Pancreas (tissue), 10 donors: ENCODE measurements around the gene SCARB1. TPM values are rescaled to one million over a fixed set of nuclear protein-coding genes. Genes with fewer than 3 reads are reported as not detected.

Source experiments
- ATAC-seq, 4 donors: fragments of 200-7000 bp; cut with Tn5 transposase; one replicate each; pipeline versions ENCODE4 v1.8.0 to v1.9.1; 2020; ENCODE audit warnings: mild to moderate bottlenecking in 4 of 4, moderate library complexity in 4 of 4
- DNase-seq, 6 donors: peaks; one replicate each; pipeline ENCODE4 v3.0.0-alpha.2; 2020
- FAIRE-seq: peaks from 2 replicates; lab custom pipeline; 2012; peaks lifted over from hg19 to GRCh38; lab: Jason Lieb, UNC
- H3K27ac ChIP-seq, 4 donors: fragments of 200-600 bp; sonication (generic); 1 replicate in 3 of 4; 2 replicates in 1 of 4; pipeline versions ENCODE4 v1.5.0 to v1.8.0; 2020
- H3K27me3 ChIP-seq, 4 donors: fragments of 200-600 bp; one replicate each; pipeline ENCODE4 v1.8.0; 2021
- H3K36me3 ChIP-seq, 3 donors: fragments of 200-600 bp; sonication (generic) in 1 of 3; one replicate each; pipeline versions ENCODE4 v1.5.0 to v1.8.0; 2020 to 2021
- H3K4me1 ChIP-seq, 3 donors: fragments of 200-600 bp; one replicate each; pipeline ENCODE4 v1.8.0; 2021
- H3K4me3 ChIP-seq, 4 donors: fragments of 200-600 bp; sonication (generic) in 2 of 4; one replicate each; pipeline versions ENCODE4 v1.5.0 to v1.8.0; 2020 to 2021
- H3K9me3 ChIP-seq, 4 donors: fragments of 200-600 bp; one replicate each; pipeline ENCODE4 v1.8.0; 2021
- WGBS, 2 donors: extraction: QIAGEN DNeasy Blood & Tissue Kit; methylation state at CpG; one replicate each; pipeline ENCODE4 v1.1.7; 2013; 5-methylcytosine and 5-hydroxymethylcytosine counted together
- intact Hi-C, 3 donors: fragments of 100-400 bp; cut with DNase I; formaldehyde crosslinking; loops; one replicate each; pipeline versions ENCODE4 v1.11.1 to v1.14.2; 2022
- polyA plus RNA-seq, 2 donors: library from polyadenylated mRNA; stranded (reverse); fragments of 200-250 nt; gene quantifications; one replicate each; pipeline ENCODE4 v1.2.3, GENCODE V29; 2013
- total RNA-seq, 6 donors: library from RNA; stranded (reverse); fragmentation: NEBNext Ultra II Directional in 4 of 6; extraction: Animal tissue kit (Norgen Biotek cat#: 25700) in 4 of 6; gene quantifications; one replicate each; pipeline versions ENCODE4 v1.2.1 to v1.2.4, GENCODE V29; 2021 to 2023
- TF ChIP-seq, protein P1 (sequence below), 4 donors: fragments of 200-600 bp; sonication (generic) in 3 of 4; IDR thresholded peaks; one replicate each; pipeline versions ENCODE4 v1.5.0 to v1.8.0; 2021; ENCODE audit warnings: antibody characterized with exemption in 4 of 4
- donor health status: healthy with polysubstance abuse.
- donor health status: DM: no; HTN: no; CAD: no; lungs with moderate emphysema.
- donor health status: DM: no; HTN: no; CAD: no.
- donor health status: control.
- donor health status: control.
- donor health status: Bipolar disorder and iron deficiency.
- donor health status: DM: yes; HTN: yes; CAD: no.
- donor health status: DM: no; HTN: no; CAD: no.
- donor health status: DM: no; HTN: no; CAD: no.
- donor health status: DM: yes; HTN: yes; CAD: no.

The SCARB1 gene
- total and polyA plus RNA-seq, 8 donors = 4.7 to 14.7 (median 9.6) TPM

DNA sequence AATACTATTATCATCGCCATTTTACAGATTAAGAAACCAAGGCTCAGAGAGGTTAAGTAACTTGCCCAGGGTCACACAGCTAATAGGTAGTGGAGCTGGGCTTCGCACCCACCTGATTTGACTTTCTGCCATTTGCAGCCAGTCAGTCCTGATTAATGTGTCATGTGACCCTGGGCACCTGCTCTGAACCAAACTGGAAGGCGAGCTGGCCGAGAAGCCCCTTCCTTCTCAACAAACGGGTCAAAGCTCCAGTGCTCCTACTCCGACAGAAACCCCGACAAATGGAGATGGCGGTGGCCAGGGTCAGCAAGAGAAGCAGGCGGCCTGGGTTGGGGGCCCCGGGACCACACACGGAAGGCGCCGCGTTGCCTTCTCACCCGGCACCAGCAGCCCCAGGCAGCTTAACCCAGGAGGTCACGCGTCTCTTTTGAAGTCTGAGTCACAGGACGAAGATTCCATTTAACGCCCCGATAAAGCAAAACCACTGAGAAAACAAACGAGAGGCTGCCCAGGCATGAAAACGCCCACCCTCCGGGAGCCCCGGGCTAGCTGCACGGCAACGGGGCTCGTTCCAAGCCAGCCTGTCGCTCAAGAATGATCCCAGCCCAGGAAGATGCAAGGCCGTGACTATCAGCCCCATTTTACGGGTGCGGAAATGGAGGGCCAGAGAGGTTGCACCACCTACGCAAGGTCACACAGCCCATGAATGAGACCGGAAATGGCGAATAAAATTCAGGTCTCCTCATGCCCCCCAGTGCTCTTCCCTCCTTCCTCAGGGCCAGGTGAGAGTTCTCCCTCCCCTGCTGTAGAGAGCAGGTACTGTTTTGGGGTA, 124.8 kb downstream of the SCARB1 start:
- WGBS, 2 donors = 65 to 73% methylated on average over 34 of the region's 34 CpGs
- Histone ChIP-seq H3K4me3 (no peak overlapping the region), H3K36me3 (no peaks in the 10 kb centered on the region), H3K4me1 (peaks cover 0 to 4% (median 0%) of the 10 kb centered on the region in 3 donors), H3K27ac (no peak overlapping the region), H3K9me3 (no peaks in the 10 kb centered on the region), H3K27me3 (no peaks in the 10 kb centered on the region)
- FAIRE-seq = no peak
- intact Hi-C loops = no loop called here
- no peak for DNase-seq
- ATAC-seq = no peak
- TF ChIP-seq, protein P1, sequence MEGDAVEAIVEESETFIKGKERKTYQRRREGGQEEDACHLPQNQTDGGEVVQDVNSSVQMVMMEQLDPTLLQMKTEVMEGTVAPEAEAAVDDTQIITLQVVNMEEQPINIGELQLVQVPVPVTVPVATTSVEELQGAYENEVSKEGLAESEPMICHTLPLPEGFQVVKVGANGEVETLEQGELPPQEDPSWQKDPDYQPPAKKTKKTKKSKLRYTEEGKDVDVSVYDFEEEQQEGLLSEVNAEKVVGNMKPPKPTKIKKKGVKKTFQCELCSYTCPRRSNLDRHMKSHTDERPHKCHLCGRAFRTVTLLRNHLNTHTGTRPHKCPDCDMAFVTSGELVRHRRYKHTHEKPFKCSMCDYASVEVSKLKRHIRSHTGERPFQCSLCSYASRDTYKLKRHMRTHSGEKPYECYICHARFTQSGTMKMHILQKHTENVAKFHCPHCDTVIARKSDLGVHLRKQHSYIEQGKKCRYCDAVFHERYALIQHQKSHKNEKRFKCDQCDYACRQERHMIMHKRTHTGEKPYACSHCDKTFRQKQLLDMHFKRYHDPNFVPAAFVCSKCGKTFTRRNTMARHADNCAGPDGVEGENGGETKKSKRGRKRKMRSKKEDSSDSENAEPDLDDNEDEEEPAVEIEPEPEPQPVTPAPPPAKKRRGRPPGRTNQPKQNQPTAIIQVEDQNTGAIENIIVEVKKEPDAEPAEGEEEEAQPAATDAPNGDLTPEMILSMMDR (IDR thresholded peaks at IDR 0.05) = no peak

DNA sequence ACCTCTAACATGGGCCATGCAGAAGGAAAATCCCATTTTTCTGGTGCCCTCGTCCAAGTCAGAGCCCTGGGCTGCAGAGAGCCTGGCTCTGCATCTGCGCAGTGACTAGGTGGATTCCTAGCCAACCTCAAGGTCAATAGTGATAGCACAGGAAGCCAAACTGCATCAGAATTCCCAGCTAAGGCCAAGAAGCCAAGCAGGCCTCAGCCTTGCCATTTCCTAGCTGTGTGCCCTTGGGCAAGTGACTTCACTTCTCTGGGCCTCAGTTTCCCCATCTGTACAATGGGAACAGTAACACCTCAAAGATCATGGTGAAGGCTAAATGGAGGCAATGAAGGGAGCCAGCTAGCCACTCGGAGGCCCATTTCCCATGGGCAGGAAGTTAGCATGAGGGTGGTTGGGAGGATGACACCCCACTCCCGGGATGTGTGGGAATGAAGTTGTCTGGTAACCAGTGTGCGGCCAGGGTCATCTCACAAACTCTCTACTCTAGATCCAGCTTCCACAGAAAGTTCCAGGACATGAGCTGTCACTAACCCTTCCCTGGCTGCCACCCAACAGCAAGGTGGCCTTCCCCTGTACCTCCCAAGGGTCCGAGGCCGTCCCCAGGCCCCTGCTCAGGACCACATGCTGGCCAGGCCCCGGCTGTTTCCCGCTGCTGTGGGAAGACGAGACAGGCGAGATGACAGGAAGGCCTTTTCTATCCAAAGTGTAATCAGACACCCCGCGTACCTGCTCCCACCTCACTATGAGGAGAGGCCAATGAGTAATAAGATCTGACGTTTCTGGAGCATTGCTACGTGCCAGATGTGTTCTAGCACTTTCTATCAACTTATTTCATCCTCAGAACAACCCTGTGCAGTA, 125.7 kb downstream of the SCARB1 start:
- 64 to 69% methylated on average over 15 of the region's 15 CpGs for WGBS, 2 donors
- no peak for DNase-seq
- Histone ChIP-seq H3K36me3 (no peaks in the 10 kb centered on the region), H3K9me3 (no peaks in the 10 kb centered on the region), H3K27me3 (no peaks in the 10 kb centered on the region), H3K4me3 (no peak overlapping the region), H3K27ac (no peak overlapping the region), H3K4me1 (peaks cover 0 to 7% (median 2%) of the 10 kb centered on the region in 3 donors)
- TF ChIP-seq, protein P1 (IDR thresholded peaks at IDR 0.05) = no peak
- no peak for ATAC-seq
- no peak for FAIRE-seq
- intact Hi-C loops = no loop called here

DNA sequence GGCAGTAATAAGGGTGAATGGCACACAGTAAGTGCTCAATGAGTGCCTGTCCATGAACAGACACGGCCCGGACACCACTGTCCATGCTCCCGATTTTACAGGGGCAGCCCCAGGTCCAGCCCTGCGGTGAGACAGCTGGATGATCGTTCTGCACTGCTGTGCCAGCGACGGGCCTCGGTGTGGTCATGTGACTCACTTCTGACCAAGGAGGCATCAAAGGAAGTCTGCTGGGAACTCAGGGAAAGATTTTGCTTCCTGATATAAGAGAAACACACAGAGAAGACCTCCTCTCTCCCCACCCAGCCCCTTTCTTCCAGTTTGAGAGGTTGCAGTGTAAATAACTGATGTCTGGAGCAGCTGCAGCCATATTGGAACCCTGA, 126.6 kb downstream of the SCARB1 start:
- WGBS, 2 donors = 76 to 90% methylated on average over 8 of the region's 8 CpGs
- no peak overlapping the region for H3K4me3 ChIP-seq
- H3K4me1 ChIP-seq = peaks cover 0 to 10% (median 6%) of the 10 kb centered on the region in 3 donors
- ATAC-seq = peak in 1 of 4 donors; percentile 24
- H3K27ac ChIP-seq = no peak overlapping the region
- H3K36me3 ChIP-seq = no peaks in the 10 kb centered on the region
- H3K27me3 ChIP-seq = no peaks in the 10 kb centered on the region
- no peak for DNase-seq
- TF ChIP-seq, protein P1 (IDR thresholded peaks at IDR 0.05) = no peak
- intact Hi-C loops = no loop called here
- no peaks in the 10 kb centered on the region for H3K9me3 ChIP-seq
- FAIRE-seq = no peak

DNA sequence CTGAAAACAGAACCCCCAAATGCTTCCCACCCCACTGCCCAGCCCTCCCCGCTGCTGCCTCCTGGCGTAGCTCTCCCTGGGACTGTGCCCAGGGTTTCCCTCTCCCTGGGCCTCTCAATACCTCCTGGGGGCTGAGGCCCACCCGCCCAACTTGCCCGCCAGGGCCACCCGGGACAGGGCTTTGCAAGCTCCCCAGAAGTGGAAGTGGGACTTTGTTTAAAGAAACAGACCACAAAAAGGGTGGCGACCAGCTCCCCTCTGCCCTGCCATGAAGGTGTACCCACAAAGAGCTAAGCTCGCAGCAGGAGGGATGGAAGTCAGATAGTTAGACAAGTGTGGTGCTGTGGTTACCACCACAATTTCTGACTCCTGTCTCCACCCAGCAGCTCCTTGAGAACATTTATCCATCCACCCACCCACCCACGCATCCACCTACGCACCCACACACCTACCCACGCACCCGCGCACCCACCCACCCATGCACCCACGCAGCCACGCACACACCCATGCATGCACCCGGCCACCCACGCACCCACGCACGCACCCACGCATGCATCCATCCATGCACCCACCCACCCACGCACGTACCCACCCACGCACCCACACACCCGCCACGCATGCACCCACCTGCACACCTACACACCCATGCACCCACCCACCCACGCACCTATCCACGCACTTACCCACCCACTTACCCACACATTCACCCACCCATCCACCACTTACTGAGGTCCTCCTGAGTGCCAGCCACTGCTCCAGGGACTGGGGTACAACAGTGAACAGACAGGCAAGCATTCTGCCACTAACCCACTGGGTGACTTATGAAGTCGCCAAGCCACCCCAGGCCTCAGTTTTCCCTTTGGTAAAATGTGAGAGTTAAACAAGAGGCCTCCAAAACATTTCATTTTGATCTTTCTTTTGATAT, 127.3 kb downstream of the SCARB1 start:
- no peaks in the 10 kb centered on the region for H3K36me3 ChIP-seq
- peaks cover 0 to 10% (median 6%) of the 10 kb centered on the region in 3 donors for H3K4me1 ChIP-seq
- H3K27ac ChIP-seq = peak overlapping the region in 1 of 4 donors; percentile 11
- ATAC-seq (no peak), DNase-seq (no peak), FAIRE-seq (no peak)
- intact Hi-C loops = no loop called here
- H3K27me3 ChIP-seq = no peaks in the 10 kb centered on the region
- 81 to 90% methylated on average over 26 to 27 of the region's 27 CpGs for WGBS, 2 donors
- H3K9me3 ChIP-seq = no peaks in the 10 kb centered on the region
- TF ChIP-seq, protein P1 (IDR thresholded peaks at IDR 0.05) = no peak
- no peak overlapping the region for H3K4me3 ChIP-seq
